Effector CD8-positive, alpha-beta T cell (primary cell): ENCODE measurements around the gene SEC23IP.
"Not testable (repeated sequence)": the region's sequence is repeated elsewhere in the genome, so short reads cannot be mapped to it uniquely, and the experiment has no call there.

Source experiments
- DNase-seq: peaks from one replicate; lab custom pipeline; 2025; lab: John Stamatoyannopoulos, UW

The SEC23IP gene

GRCh38 chr10:119883901-119884611 lies 8.5 kb upstream of the SEC23IP start:
- DNase-seq, result not testable (repeated sequence)

GRCh38 chr10:119886070-119886469 lies 6.5 kb upstream of the SEC23IP start:
- not testable (repeated sequence) for DNase-seq

GRCh38 chr10:119888715-119889114 lies 3.8 kb upstream of the SEC23IP start:
- DNase-seq, result not testable (repeated sequence)

GRCh38 chr10:119889201-119889600 lies 3.3 kb upstream of the SEC23IP start:
- not testable (repeated sequence) for DNase-seq

- DNase-seq, result not testable (repeated sequence)
Observed at GRCh38 chr10:119890307-119890706, 2.2 kb upstream of the SEC23IP start.

DNA sequence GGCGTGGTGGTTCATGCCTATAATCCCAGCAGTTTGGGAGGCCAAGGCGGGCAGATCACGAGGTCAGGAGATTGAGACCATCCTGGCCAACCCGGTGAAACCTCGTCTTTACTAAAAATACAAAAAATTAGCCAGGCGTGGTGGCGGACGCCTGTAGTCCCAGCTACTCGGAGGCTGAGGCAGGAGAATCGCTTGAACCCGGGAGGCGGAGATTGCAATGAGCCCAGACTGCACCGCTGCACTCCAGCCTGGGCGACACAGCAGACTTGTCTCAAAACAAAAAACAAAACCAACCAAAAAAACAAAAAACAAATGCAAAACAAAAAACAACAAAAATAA lies 712 bp upstream of the SEC23IP start:
- not testable (repeated sequence) for DNase-seq

GRCh38 chr10:119893074-119893473 lies 544 bp downstream of the SEC23IP start:
- no peak for DNase-seq

- no peak for DNase-seq
Observed at GRCh38 chr10:119893845-119894427, 1.4 kb downstream of the SEC23IP start.

DNA sequence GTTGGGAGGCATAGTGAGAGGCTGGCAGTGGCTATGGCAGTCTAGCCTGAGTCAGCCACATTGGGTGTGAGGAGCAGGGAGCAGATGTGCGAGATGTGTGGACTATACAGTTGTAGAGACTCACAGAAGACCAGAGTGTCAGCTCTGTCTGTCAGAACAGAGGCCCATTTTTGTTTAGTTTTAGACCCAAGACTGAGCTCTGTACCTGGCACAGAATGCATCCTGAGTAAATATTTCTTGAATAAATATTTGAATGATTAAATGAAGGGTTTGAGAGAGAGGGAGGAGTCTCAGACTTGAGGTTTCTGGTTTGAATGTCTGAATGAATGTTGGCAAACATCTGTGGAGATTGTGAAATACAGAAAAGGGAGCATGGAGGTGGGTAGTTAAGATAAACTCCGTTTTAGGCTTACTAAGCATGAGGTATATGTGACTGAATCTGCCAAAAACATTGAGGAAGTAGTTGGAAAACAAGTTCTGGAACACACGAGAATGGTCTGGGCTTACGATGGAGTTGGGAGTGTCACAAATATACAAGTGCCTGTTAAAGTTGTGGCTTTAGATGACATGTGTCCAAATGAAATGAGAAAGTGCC lies 3.6 kb downstream of the SEC23IP start:
- no peak for DNase-seq

- DNase-seq, result no peak
Observed at GRCh38 chr10:119896937-119897770, 4.6 kb downstream of the SEC23IP start.

- no peak for DNase-seq
Observed at GRCh38 chr10:119898577-119898976, 6.0 kb downstream of the SEC23IP start.

GRCh38 chr10:119903946-119904666 lies 11.6 kb downstream of the SEC23IP start:
- DNase-seq, result no peak

- not testable (repeated sequence) for DNase-seq
Observed at GRCh38 chr10:119907695-119908094, 15.2 kb downstream of the SEC23IP start.

DNA sequence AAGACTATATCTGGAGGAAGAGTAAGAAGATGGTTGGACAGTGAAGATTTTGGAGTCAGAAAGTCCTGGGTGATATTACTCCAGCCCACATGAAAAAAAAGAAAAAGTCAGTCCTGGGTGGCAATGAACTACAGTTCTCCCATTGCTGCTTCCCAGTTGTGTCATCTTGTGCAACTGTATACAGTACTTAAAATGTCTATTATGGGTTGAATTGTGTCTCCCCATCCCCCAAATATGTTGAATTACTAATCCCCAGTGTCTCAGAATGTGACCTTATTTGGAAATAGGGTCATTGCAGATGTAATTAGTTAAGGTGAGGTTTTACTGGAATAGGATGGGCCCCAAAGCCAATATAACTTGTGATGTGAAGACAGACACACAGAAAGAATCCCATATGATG lies 15.6 kb downstream of the SEC23IP start:
- DNase-seq, result no peak

- DNase-seq, result no peak
Observed at GRCh38 chr10:119910689-119911088, 18.2 kb downstream of the SEC23IP start.

- no peak for DNase-seq
Observed at GRCh38 chr10:119917777-119918176, 25.2 kb downstream of the SEC23IP start.

GRCh38 chr10:119919271-119919670 lies 26.7 kb downstream of the SEC23IP start:
- DNase-seq, result no peak

DNA sequence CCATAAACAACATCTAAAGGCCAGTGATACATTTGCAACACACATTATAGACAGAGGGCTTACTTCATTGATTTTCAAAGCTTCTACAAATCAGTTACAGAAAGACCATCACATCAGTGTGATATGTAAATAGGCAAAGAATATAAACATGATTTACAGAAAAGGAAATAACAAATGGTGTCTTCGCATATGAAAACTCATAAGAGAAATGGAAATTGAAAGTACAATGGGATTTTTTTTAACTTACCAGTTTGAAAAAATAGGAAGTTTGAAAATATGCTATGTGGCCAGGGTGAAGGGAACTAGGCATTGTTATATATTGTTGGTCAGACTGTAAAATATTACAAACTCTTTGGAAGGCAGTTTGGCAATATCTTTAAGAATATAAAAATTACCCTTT lies 27.3 kb downstream of the SEC23IP start:
- no peak for DNase-seq

GRCh38 chr10:119928411-119928810 lies 35.9 kb downstream of the SEC23IP start:
- no peak for DNase-seq

- DNase-seq, result no peak
Observed at GRCh38 chr10:119931871-119932270, 39.3 kb downstream of the SEC23IP start.

GRCh38 chr10:119932631-119933030 lies 40.1 kb downstream of the SEC23IP start:
- no peak for DNase-seq

GRCh38 chr10:119933179-119933578 lies 40.6 kb downstream of the SEC23IP start:
- no peak for DNase-seq
